ENCODE data around the gene SRSF2. TPM values are rescaled to one million over a fixed set of nuclear protein-coding genes. Genes with fewer than 3 reads are reported as not detected.
"Not testable (repeated sequence)": the region's sequence is repeated elsewhere in the genome, so short reads cannot be mapped to it uniquely, and the experiment has no call there.

The SRSF2 gene
- total and polyA plus RNA-seq, 4 donors: 136 to 251 (median 193) TPM

DNA sequence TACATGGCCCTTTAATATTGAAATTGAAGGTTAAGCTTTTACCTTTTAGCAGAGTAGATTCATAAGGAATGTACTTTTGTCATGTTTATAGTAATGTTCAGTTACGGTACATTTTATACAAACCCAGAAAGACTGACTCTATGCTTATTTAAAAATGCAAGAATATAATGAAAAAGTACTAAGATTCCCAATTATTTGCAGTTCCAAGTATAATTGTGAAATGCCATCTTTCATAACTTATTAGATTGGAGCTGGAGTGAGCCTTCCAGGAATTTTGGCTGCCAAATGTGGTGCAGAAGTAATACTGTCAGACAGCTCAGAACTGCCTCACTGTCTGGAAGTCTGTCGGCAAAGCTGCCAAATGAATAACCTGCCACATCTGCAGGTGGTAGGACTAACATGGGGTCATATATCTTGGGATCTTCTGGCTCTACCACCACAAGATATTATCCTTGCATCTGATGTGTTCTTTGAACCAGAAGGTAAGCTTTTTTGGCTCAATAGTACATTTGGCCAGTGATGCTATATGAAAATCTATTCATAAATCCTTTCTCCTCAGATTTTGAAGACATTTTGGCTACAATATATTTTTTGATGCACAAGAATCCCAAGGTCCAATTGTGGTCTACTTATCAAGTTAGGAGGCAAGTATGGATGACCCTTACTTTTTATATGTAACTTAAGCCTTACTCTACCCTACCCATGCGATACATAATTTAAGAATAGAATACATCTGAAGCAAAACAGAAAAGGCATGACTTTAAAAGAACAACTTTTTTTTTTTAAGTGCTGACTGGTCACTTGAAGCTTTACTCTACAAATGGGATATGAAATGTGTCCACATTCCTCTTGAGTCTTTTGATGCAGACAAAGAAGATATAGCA, 4.2 kb downstream of the SRSF2 start:
- DNase-seq: no peak
- Histone ChIP-seq H3K4me1 (ENCODE audit: control insufficient read depth in 5 of 5, insufficient read depth in 5 of 5, low read length in 5 of 5) (peaks cover under 1 to 34% (median 6%) of the 10 kb centered on the region in 5 donors), H3K36me3 (ENCODE audit: control insufficient read depth in 4 of 4, insufficient read depth in 4 of 4, low read length in 4 of 4) (peaks cover 6 to 47% (median 32%) of the 10 kb centered on the region in 4 donors)

DNA sequence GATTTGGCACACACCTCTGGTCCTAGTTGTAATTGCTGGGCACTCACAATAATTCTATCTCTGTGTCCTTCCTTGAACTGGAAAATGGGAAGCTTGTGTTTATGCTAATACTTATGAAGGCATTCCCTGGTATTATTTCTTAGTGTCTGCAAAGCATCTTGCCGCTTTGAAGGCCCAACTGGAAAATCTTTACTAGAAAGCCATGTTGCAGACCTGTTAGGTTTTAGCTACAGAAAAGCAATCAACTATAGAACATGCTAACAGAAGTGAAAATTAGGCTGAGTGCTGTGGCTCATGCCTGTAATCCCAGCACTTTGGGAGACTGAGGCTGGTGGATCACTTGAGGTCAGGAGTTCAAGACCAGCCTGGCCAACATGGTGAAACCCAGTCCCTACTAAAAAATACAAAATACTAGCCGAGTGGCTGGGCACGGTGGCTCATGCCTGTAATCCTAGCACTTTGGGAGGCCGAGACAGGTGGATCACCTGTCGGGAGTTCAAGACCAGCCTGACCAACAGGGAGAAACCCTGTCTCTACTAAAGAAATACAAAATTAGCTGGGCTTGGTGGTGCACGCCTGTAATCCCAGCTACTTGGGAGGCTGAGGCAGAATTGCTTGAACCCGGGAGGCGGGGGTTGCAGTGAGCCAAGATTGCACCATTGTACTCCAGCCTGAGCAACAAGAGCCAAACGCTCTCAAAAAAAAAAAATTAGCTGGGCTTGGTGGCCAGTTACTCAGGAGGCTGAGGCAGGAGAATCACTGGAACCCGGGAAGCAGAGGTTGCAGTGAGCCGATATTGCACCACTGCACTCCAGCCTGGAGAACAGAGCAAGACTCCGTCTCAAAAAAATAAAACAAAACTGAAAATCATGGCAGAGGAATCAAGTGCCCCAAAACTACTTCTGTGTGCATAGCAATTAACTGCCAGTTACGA, 5.1 kb downstream of the SRSF2 start:
- ATAC-seq (ENCODE audit: insufficient read depth, low FRiP score); H3K9me3 ChIP-seq (ENCODE audit: control insufficient read depth in 4 of 4, insufficient read depth in 3 of 4, low read length in 3 of 4); H3K27ac ChIP-seq (ENCODE audit: low read depth in 1 of 2, low read length in 1 of 2); H3K4me3 ChIP-seq; H3K9ac ChIP-seq (ENCODE audit: insufficient read depth in 1 of 2, low read length in 2 of 2); H3K27me3 ChIP-seq (ENCODE audit: control insufficient read depth in 3 of 3, insufficient read depth in 3 of 3, low read length in 2 of 3); DNase-seq: not testable (repeated sequence)
- 83% methylated on average over 13 of the region's 13 CpGs for WGBS, 2 donors
- Histone ChIP-seq H3K36me3 (ENCODE audit: control insufficient read depth in 4 of 4, insufficient read depth in 4 of 4, low read length in 4 of 4) (peaks cover 6 to 47% (median 32%) of the 10 kb centered on the region in 4 donors), H3K4me1 (ENCODE audit: control insufficient read depth in 5 of 5, insufficient read depth in 5 of 5, low read length in 5 of 5) (peaks cover 5 to 42% (median 15%) of the 10 kb centered on the region in 5 donors)

More for the DNA sequence above, 4.2 kb downstream of the SRSF2 start:
- Histone ChIP-seq H3K27me3 (ENCODE audit: control insufficient read depth in 3 of 3, insufficient read depth in 3 of 3, low read length in 2 of 3) (no peaks in the 10 kb centered on the region), H3K27ac (ENCODE audit: low read depth in 1 of 2, low read length in 1 of 2) (peak overlapping the region in 1 of 2 donors; percentile 52), H3K4me3 (no peak overlapping the region), H3K9me3 (ENCODE audit: control insufficient read depth in 4 of 4, insufficient read depth in 3 of 4, low read length in 3 of 4) (no peaks in the 10 kb centered on the region), H3K9ac (ENCODE audit: insufficient read depth in 1 of 2, low read length in 2 of 2) (no peak overlapping the region)
- TF ChIP-seq, protein P1, sequence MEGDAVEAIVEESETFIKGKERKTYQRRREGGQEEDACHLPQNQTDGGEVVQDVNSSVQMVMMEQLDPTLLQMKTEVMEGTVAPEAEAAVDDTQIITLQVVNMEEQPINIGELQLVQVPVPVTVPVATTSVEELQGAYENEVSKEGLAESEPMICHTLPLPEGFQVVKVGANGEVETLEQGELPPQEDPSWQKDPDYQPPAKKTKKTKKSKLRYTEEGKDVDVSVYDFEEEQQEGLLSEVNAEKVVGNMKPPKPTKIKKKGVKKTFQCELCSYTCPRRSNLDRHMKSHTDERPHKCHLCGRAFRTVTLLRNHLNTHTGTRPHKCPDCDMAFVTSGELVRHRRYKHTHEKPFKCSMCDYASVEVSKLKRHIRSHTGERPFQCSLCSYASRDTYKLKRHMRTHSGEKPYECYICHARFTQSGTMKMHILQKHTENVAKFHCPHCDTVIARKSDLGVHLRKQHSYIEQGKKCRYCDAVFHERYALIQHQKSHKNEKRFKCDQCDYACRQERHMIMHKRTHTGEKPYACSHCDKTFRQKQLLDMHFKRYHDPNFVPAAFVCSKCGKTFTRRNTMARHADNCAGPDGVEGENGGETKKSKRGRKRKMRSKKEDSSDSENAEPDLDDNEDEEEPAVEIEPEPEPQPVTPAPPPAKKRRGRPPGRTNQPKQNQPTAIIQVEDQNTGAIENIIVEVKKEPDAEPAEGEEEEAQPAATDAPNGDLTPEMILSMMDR (IDR thresholded peaks at IDR 0.05; ENCODE audit: control extremely low read depth, extremely low read depth): no peak
- no peak for ATAC-seq (ENCODE audit: insufficient read depth, low FRiP score)
- 77 to 94% methylated on average over 3 of the region's 3 CpGs for WGBS, 2 donors

DNA sequence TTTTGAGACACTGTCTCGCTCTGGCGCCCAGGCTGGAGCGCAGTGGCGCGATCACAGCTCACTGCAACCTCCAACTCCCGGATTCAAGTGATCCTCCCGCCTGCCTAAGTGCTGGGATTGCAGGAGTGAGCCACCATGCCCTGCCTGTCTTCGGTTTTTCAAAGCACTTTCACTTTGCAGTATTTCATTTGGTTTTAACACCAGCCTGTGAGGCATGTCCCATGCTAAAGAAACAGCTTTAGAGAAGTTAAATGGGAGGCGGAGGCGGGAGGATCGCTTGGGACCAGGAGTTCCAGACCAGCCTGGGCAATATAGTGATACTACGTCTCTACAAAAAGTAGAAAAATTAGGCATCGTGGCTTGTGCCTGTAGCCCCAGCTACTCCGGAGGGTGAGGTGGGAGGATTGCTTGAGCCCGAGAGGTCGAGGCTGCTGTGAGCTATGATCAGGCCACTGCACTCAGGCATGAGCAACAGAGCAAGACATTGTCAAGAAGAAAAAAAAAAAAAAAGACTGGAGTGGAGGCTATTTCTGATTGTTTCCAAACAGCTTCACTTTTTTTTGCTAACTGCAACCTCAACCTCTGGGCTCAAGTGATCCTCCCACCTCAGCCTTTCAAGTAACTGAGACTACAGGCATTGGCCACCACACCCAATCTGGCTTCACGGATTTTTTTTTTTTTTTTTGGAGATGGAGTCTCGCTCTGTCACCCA, 9.2 kb downstream of the SRSF2 start:
- ATAC-seq (ENCODE audit: insufficient read depth, low FRiP score) (no peak), DNase-seq (no peak)
- Histone ChIP-seq H3K4me1 (ENCODE audit: control insufficient read depth in 5 of 5, insufficient read depth in 5 of 5, low read length in 5 of 5) (peaks cover 2 to 22% (median 11%) of the 10 kb centered on the region in 5 donors), H3K36me3 (ENCODE audit: control insufficient read depth in 4 of 4, insufficient read depth in 4 of 4, low read length in 4 of 4) (peaks cover 8 to 29% (median 19%) of the 10 kb centered on the region in 4 donors), H3K27ac (ENCODE audit: low read depth in 1 of 2, low read length in 1 of 2) (peak overlapping the region; percentile 99 to 100), H3K4me3 (no peak overlapping the region), H3K9me3 (ENCODE audit: control insufficient read depth in 4 of 4, insufficient read depth in 3 of 4, low read length in 3 of 4) (no peaks in the 10 kb centered on the region), H3K9ac (ENCODE audit: insufficient read depth in 1 of 2, low read length in 2 of 2) (peak overlapping the region in 1 of 2 donors; percentile 74), H3K27me3 (ENCODE audit: control insufficient read depth in 3 of 3, insufficient read depth in 3 of 3, low read length in 2 of 3) (no peaks in the 10 kb centered on the region)
- WGBS, 2 donors: 63 to 70% methylated on average over 18 of the region's 18 CpGs
- TF ChIP-seq, protein P1 (IDR thresholded peaks at IDR 0.05; ENCODE audit: control extremely low read depth, extremely low read depth): no peak

Measured in lung (tissue), 12 donors.